HuH-7 (cell line): ENCODE measurements around the gene FAM210A.
"Not testable (repeated sequence)": the region's sequence is repeated elsewhere in the genome, so short reads cannot be mapped to it uniquely, and the experiment has no call there.

Experiments
- DNase-seq: peaks from one replicate; pipeline ENCODE4 v3.0.0; 2011; ENCODE audit warnings: low spot score

FAM210A gene

GRCh38 chr18:13703899-13704298 is 22.5 kb downstream of the FAM210A start:
- no peak for DNase-seq

- DNase-seq, result no peak
Observed at GRCh38 chr18:13700153-13700552, 26.2 kb downstream of the FAM210A start.

- DNase-seq, result no peak
Observed at GRCh38 chr18:13696961-13697360, 29.4 kb downstream of the FAM210A start.

- not testable (repeated sequence) for DNase-seq
Observed at GRCh38 chr18:13695337-13695736, 31.0 kb downstream of the FAM210A start.

- DNase-seq, result not testable (repeated sequence)
Observed at GRCh38 chr18:13690060-13690459, 36.3 kb downstream of the FAM210A start.

- no peak for DNase-seq
Observed at GRCh38 chr18:13688191-13689136, 37.9 kb downstream of the FAM210A start.

- DNase-seq, result no peak
Observed at GRCh38 chr18:13684546-13684945, 41.8 kb downstream of the FAM210A start.

- DNase-seq, result no peak
Observed at GRCh38 chr18:13681701-13682100, 44.7 kb downstream of the FAM210A start.

GRCh38 chr18:13680612-13681011 is 45.7 kb downstream of the FAM210A start:
- DNase-seq, result peak; percentile 40

GRCh38 chr18:13677350-13677749 is 49.0 kb downstream of the FAM210A start:
- not testable (repeated sequence) for DNase-seq

GRCh38 chr18:13676471-13676870 is 49.9 kb downstream of the FAM210A start:
- DNase-seq, result no peak

GRCh38 chr18:13672657-13673056 is 53.7 kb downstream of the FAM210A start:
- no peak for DNase-seq

- DNase-seq, result no peak
Observed at GRCh38 chr18:13661779-13662256, 64.5 kb downstream of the FAM210A start.

GRCh38 chr18:13661051-13661778 is 65.1 kb downstream of the FAM210A start:
- no peak for DNase-seq

- no peak for DNase-seq
Observed at GRCh38 chr18:13660510-13660909, 65.8 kb downstream of the FAM210A start.

GRCh38 chr18:13658436-13659204 is 67.7 kb downstream of the FAM210A start:
- no peak for DNase-seq

GRCh38 chr18:13657974-13658373 is 68.4 kb downstream of the FAM210A start:
- DNase-seq, result no peak

- DNase-seq, result no peak
Observed at GRCh38 chr18:13653746-13654433, 72.5 kb downstream of the FAM210A start.

GRCh38 chr18:13649397-13650390 is 76.7 kb downstream of the FAM210A start:
- DNase-seq, result no peak

- DNase-seq, result no peak
Observed at GRCh38 chr18:13647761-13648160, 78.6 kb downstream of the FAM210A start.
